ENCODE measurements around the gene ENO1. TPM values are rescaled to one million over a fixed set of nuclear protein-coding genes. Genes with fewer than 3 reads are reported as not detected.

Gene ENO1
- total and polyA plus RNA-seq, 2 of the 4 experiments (the other 2 are of a cell fraction): 2,125 to 3,643 TPM

DNA sequence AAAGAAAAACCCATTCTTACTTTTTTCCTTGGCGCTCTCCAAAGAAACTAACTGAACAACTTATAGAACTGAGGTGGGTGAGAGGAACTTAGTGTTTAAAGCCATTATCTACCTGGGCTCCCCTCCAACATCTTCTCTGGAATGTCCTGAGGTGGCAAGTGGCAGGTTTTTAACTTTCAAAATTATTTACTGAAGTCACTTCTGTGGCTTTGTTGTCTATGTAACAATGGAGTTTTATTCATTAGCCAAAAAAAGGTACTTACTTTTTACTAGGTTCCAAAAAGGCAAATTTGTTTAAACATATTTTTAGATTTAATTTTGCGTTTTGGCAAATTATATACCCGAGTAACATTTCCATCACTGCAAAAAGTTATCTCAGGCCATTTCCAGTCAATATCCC, 2.4 kb downstream of the ENO1 start:
- Histone ChIP-seq H2AK5ac (ENCODE audit: low read depth, low read length) (no peak overlapping the region), H4K5ac (ENCODE audit: low read depth, low read length) (no peak overlapping the region), H3K9me1 (ENCODE audit: insufficient read depth, low read length) (peaks cover 27% of the 10 kb centered on the region), H3K27me3 (ENCODE audit: control insufficient read depth, insufficient read depth, low read length) (no peaks in the 10 kb centered on the region), H3K14ac (replicated peaks; ENCODE audit: low read depth, low read length) (no peak overlapping the region), H3K4me1 (ENCODE audit: control insufficient read depth, insufficient read depth, low read length) (peaks cover 40% of the 10 kb centered on the region), H4K20me1 (ENCODE audit: insufficient read depth, low read length) (peaks cover 73% of the 10 kb centered on the region), H2BK120ac (ENCODE audit: low read depth, low read length) (no peak overlapping the region), H2BK15ac (ENCODE audit: low read depth, low read length) (no peak overlapping the region), H3K4ac (ENCODE audit: low read depth, low read length) (no peak overlapping the region), H3K27ac (ENCODE audit: insufficient read depth, low read length) (no peak overlapping the region), H4K8ac (ENCODE audit: low read depth in 2 of 2, low read length in 2 of 2) (no peak overlapping the region), H3K36me3 (ENCODE audit: control insufficient read depth, insufficient read depth, low read length) (peaks cover 43% of the 10 kb centered on the region), H2BK20ac (ENCODE audit: low read depth, low read length) (no peak overlapping the region), H3K23ac (ENCODE audit: low read depth, low read length) (no peak overlapping the region), H2AK9ac (replicated peaks; ENCODE audit: low read depth, low read length, poor library complexity) (no peak overlapping the region), H3K79me1 (ENCODE audit: low read depth in 1 of 2, low read length in 2 of 2) (peaks cover 20 to 48% of the 10 kb centered on the region in 2 experiments), H2BK5ac (ENCODE audit: low read depth, low read length, poor library complexity, severe bottlenecking) (peak overlapping the region; percentile 76), H3K4me3 (ENCODE audit: insufficient read depth, low read depth, low read length) (peak overlapping the region; percentile 84; the same call in 1 of the 2 replicates), H3K9me3 (ENCODE audit: control insufficient read depth, insufficient read depth, low read length) (no peaks in the 10 kb centered on the region), H4K91ac (ENCODE audit: insufficient read depth, low read depth, low read length) (no peak overlapping the region), H3K56ac (ENCODE audit: extremely low read depth, insufficient read depth, low read length) (no peak overlapping the region), H3K18ac (ENCODE audit: low read depth, low read length) (no peak overlapping the region), H3K4me2 (ENCODE audit: low read depth, low read length) (peak overlapping the region; percentile 63), H2AFZ (replicated peaks; ENCODE audit: low read length, poor library complexity) (no peak overlapping the region), H3K9ac (ENCODE audit: low read depth, low read length) (no peak overlapping the region; the same call in 1 of the 2 replicates)
- ATAC-seq (ENCODE audit: low read depth) (no peak), DNase-seq (no peak)
- POLR2A ChIA-PET (ENCODE audit: unreplicated experiment): no interaction called here
- dilution Hi-C loops (cut with HindIII; ENCODE audit: low sequenced_read_pairs, unreplicated experiment) (no loop called here), intact Hi-C loops (cut with micrococcal nuclease) (no loop called here), in situ Hi-C loops (cut with MboI; ENCODE audit: low sequenced_read_pairs) (no loop called here)
- no TSS peak for BruUV-seq (replicated peaks)
- WGBS, 2 experiments (ENCODE audit: extremely low coverage in 2 of 2, insufficient read length in 1 of 2): no CpG with 5 or more reads among the region's 3 CpGs
- TF ChIP-seq MAZ (IDR thresholded peaks at IDR 0.05; ENCODE audit: borderline replicate concordance, low read depth, low read length): no peak
- TF ChIP-seq MXI1 (IDR thresholded peaks at IDR 0.05; ENCODE audit: borderline replicate concordance, low read depth, low read length): no peak
- TF ChIP-seq CHD1 (IDR thresholded peaks at IDR 0.05; ENCODE audit: low read depth, low read length): no peak
- TF ChIP-seq MAFK (IDR thresholded peaks at IDR 0.05; ENCODE audit: low read depth, low read length): no peak
- no peak for TF ChIP-seq CEBPB (IDR thresholded peaks at IDR 0.05; ENCODE audit: low read depth, low read length)
- TF ChIP-seq RFX5 (IDR thresholded peaks at IDR 0.05; ENCODE audit: low read depth, low read length): no peak
- CTCF ChIA-PET: no interaction called here
